ENCODE data around the gene RABGAP1. TPM values are rescaled to one million over a fixed set of nuclear protein-coding genes. Genes with fewer than 3 reads are reported as not detected.
A peak's percentile ranks its signal among the peaks of the same experiment; 100 is the strongest.

RABGAP1 gene
- total and polyA plus RNA-seq, 10 of the 15 experiments (the other 5 are each of a cell fraction or from before 2014, with no cell fraction given), result 2.6 to 31.6 (median 12.5) TPM

DNA sequence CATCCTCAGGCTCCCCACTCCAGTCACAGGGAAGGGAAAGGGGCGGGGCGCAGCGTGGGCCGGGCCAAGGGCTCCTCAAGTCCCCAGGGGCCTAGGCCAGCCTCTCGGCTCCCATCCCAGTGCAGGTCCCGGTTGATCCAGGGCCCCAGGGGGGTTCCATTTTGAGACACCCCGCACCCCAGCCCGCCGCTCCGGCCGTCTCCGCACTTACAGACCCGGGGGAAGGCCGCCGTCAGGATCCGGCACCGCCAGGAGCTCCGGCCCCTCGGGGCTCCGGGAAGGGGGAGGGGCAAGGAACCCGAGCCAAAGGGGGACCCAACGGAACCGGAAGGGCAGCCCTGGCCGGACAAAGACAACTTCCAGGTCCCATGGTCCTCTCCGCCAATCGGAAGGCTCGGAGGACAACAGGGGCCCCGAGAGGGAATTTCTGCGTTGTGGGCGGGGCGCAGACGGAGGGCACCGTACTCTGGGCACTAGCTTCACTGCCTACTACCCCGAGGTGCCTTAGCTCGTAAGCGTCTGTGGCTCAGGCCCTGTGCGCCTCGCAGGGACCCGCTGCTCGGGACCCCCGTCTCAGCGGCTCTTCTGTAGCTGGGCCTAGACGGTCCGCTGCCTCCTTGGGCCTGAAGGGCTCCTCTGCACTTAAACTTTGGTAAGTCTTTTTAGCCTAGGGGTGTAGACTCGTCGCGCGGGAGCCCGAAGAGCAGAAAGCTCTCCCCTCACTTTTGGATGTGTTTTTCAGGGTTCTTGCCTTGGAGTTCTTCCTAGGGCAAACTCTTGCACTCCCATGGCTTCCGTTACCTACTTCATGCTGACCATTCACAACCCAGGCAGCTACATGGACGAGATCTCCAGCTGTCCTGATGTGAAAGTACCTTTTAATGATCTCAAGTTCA, 9.3 kb upstream of the RABGAP1 start, which contains the start of gene ZBTB26 (continued):
- no peak for TF ChIP-seq SUPT20H (IDR thresholded peaks at IDR 0.05; ENCODE audit: borderline replicate concordance, control insufficient read depth, low read depth, low read length)
- TF ChIP-seq EED (IDR thresholded peaks at IDR 0.05; ENCODE audit: low read depth), result no peak
- TF ChIP-seq FOS (IDR thresholded peaks at IDR 0.05; ENCODE audit: borderline replicate concordance, extremely low read depth, insufficient read length), result no peak
- TF ChIP-seq, protein P1, sequence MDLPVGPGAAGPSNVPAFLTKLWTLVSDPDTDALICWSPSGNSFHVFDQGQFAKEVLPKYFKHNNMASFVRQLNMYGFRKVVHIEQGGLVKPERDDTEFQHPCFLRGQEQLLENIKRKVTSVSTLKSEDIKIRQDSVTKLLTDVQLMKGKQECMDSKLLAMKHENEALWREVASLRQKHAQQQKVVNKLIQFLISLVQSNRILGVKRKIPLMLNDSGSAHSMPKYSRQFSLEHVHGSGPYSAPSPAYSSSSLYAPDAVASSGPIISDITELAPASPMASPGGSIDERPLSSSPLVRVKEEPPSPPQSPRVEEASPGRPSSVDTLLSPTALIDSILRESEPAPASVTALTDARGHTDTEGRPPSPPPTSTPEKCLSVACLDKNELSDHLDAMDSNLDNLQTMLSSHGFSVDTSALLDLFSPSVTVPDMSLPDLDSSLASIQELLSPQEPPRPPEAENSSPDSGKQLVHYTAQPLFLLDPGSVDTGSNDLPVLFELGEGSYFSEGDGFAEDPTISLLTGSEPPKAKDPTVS (IDR thresholded peaks at IDR 0.05; ENCODE audit: low read depth, low read length), result 0 out of 2 replicates have a peak, but pooled peaks have one; percentile 16
- TF ChIP-seq KLF5 (IDR thresholded peaks at IDR 0.05; ENCODE audit: partially characterized antibody), result peak; percentile 59
- 0 out of 2 replicates have a peak, but pooled peaks have one; percentile 16 for TF ChIP-seq SMAD5 (IDR thresholded peaks at IDR 0.05; ENCODE audit: low read depth)
- no peak for TF ChIP-seq MLLT1 (IDR thresholded peaks at IDR 0.05)
- no peak for TF ChIP-seq FOXM1 (IDR thresholded peaks at IDR 0.05; ENCODE audit: low read depth, low read length)
- TF ChIP-seq CBX3 (IDR thresholded peaks at IDR 0.05; ENCODE audit: borderline replicate concordance, low read depth), result no peak
- no peak for TF ChIP-seq CHD4 (IDR thresholded peaks at IDR 0.05)
- TF ChIP-seq TAF1 (IDR thresholded peaks at IDR 0.05; ENCODE audit: borderline replicate concordance, low read depth, low read length), result peak; percentile 70
- TF ChIP-seq BRCA1 (IDR thresholded peaks at IDR 0.05; ENCODE audit: low read depth, low read length), result no peak
- TF ChIP-seq, protein P2, sequence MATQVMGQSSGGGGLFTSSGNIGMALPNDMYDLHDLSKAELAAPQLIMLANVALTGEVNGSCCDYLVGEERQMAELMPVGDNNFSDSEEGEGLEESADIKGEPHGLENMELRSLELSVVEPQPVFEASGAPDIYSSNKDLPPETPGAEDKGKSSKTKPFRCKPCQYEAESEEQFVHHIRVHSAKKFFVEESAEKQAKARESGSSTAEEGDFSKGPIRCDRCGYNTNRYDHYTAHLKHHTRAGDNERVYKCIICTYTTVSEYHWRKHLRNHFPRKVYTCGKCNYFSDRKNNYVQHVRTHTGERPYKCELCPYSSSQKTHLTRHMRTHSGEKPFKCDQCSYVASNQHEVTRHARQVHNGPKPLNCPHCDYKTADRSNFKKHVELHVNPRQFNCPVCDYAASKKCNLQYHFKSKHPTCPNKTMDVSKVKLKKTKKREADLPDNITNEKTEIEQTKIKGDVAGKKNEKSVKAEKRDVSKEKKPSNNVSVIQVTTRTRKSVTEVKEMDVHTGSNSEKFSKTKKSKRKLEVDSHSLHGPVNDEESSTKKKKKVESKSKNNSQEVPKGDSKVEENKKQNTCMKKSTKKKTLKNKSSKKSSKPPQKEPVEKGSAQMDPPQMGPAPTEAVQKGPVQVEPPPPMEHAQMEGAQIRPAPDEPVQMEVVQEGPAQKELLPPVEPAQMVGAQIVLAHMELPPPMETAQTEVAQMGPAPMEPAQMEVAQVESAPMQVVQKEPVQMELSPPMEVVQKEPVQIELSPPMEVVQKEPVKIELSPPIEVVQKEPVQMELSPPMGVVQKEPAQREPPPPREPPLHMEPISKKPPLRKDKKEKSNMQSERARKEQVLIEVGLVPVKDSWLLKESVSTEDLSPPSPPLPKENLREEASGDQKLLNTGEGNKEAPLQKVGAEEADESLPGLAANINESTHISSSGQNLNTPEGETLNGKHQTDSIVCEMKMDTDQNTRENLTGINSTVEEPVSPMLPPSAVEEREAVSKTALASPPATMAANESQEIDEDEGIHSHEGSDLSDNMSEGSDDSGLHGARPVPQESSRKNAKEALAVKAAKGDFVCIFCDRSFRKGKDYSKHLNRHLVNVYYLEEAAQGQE (IDR thresholded peaks at IDR 0.05; ENCODE audit: low read depth, low read length), result no peak; the same call in 1 of the 2 replicates
- peak; percentile 67 for TF ChIP-seq CREB1 (IDR thresholded peaks at IDR 0.05; ENCODE audit: low read depth)
- no peak for TF ChIP-seq SUZ12 (IDR thresholded peaks at IDR 0.05; ENCODE audit: unreplicated experiment)
- TF ChIP-seq GABPA (IDR thresholded peaks at IDR 0.05; ENCODE audit: low read depth), result peak; percentile 97
- TF ChIP-seq IKZF1 (conservative IDR thresholded peaks at IDR 0.05), result peak; percentile 94
- TF ChIP-seq ETV6 (conservative IDR thresholded peaks at IDR 0.05 in 1 of 2, IDR thresholded peaks at IDR 0.05 in 1 of 2; ENCODE audit: borderline replicate concordance in 1 of 2, low read depth in 1 of 2), result peak in 1 of 2 experiments; percentile 13; a peak in 1 of 4 replicates
- TF ChIP-seq RFX5 (IDR thresholded peaks at IDR 0.05; ENCODE audit: low read depth, low read length), result no peak; the same call in 1 of the 2 replicates
